Stimulated activated naive CD8-positive, alpha-beta T cell treated with anti-CD3 and anti-CD28 coated beads, Interleukin-15, Interleukin-2, amounts not matched to agents 100 U/mL and 50 U/mL, for 24 hours (primary cell): ENCODE results near the gene EHD4.

ENCODE experiments used
- ATAC-seq: fragments of 150-1000 bp; cut with Tn5 transposase; one replicate; pipeline ENCODE4 v1.10.0; 2021
- DNase-seq: peaks from one replicate; pipeline ENCODE4 v3.0.0; 2021

Gene EHD4

DNA sequence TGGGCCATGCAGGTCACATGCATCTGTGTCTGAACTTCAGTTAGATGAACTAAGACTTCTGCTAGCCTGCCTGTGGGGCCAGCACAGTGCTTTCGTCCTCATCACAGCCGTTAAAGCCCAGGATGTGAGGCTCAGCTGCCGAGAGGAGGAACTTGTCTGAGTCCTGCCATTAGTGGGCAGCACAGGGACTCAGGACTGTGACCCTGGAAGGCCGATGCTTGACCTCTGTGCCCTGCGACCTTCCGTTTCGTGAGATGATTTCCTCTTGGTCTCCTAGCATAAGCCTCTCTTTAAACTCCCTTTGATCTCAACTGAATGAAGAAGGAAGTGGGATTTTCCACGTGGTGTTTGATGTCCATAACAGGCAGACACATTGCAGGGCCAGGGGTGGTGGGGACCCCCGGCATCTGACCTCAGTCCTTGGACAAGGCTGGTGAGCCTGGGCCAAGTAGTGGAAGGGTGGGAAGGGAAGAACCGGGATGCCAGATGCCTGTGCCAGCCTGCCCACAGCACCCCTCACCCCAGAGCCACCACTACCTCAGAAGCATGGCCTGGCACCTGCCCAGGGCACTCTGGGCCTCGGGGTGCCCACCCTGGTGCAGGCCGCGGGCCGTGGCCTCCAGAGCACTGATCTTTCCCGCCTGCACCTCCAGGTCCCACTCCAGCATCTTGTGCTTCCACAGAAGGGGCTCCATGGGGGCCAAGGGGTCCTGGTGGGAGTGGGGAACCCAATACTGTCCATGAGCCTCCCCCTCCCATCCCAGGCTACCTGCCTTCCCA is 112.1 kb downstream of the EHD4 start:
- no peak for ATAC-seq

DNA sequence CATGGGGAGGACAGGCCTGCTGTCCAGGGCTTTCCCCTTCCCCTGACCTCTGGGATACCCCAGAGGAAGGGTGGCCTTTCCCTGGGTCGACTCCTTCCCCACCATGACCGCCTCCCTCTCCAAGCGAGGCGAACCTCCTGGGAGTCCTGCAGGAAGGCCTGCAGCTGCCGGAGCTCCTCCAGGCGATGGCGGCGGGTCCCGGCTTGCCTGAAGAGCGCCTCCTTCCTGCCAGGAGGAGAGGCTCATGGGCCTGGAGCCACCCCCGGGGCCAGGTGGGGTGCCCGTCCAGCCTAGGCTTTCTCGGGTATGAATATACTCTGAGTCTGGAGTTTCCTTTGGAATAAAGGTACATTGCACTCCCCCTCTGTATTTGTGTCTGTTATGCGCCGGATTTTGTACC is 113.6 kb downstream of the EHD4 start:
- ATAC-seq (no peak), DNase-seq (no peak)

More for the DNA sequence above, 112.1 kb downstream of the EHD4 start:
- no peak for DNase-seq

DNA sequence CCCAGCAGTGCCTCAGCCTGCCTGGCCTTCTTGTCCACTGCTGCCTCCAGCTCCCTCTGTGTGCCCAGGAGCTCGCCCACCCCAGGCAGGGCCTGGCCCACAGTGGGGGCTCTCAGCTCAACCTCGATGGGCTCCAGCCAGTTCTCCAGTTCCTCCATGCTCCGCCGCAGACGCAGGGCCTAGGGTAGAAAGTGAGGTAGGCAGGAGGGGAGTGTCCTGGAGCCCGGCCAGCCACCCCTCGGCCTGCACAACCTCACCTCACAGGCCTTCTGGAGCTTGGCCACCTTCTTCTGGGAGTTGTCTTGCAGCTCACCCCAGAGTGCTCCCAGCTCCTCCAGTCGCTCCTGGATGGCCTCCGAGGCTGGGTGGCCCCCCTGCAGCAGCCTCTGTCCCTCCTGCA is 115.0 kb downstream of the EHD4 start:
- ATAC-seq (no peak), DNase-seq (no peak)

DNA sequence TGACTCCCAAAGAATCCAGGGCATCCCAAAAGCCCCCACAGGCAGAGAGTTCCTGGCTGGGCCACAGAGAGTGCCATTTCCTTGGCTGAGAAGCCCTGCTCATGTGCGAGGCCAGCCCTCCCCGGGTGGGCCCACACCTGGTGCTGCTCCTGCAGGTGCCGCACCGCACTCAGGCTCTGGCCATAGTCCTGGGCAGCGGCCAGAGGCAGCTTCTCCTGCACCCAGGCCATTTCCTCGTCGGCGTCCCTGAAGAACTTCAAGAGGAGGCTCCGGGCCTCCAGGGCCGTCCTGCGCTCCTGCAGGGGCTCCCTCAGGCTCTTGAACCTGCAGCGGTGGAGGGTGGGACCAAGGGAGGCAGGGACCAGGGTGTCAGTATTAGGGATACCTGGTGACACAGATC is 115.6 kb downstream of the EHD4 start:
- DNase-seq (no peak), ATAC-seq (no peak)

DNA sequence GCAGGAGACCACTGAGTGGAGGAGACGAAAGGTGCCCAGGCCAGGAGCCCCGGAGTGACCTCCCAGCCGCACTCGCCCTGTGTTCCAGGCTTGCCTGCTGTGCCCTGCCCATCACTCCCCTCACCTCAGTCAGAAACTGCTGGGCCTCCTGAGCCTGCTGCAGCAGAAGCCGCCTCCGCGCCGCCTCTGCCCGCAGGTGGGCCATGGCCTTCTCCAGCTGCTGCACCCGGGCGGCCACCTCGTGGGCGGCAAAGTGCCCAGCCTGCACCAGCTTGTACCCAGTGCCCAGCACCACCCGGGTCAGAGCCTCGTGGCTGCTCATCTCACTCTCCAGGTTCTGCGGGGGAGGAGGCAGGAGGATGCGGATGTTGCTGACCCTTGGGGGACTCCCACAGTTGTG is 116.1 kb downstream of the EHD4 start:
- DNase-seq (no peak), ATAC-seq (no peak)

DNA sequence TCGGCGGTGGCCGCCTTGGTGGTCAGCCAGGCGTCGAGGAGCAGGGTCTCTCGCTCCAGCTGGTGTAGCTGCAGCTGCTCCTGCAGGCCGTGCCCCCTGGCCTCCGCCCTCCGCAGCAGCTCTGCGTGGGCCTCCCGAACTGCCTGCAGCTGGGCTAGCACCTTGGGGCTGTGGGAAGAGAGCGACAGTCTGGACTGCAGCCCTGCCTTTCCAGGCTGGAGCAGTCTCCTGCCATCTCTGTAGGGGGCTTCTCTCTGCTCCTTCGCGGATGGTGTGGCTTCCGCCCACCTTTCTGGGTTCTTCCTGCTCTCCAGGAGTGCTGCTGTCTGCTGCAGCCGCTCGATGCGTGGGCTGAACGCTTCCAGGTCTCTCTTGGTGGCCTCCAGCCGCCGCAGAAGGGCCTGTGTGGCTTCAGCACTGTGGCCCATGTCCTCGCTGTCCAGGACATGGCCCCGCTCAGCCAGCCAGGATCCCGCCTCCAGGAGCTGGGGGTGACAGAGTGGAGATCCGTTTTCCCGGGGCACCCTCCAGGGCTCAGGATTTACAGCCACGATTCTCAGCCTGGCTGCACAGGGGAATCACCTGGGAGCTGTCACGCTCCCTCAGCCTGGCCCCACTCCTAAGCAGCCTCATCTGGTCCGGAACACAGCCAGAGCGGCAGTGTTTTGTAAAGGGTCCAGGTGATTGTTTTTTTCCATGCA is 116.9 kb downstream of the EHD4 start:
- no peak for DNase-seq
- ATAC-seq, result no peak

DNA sequence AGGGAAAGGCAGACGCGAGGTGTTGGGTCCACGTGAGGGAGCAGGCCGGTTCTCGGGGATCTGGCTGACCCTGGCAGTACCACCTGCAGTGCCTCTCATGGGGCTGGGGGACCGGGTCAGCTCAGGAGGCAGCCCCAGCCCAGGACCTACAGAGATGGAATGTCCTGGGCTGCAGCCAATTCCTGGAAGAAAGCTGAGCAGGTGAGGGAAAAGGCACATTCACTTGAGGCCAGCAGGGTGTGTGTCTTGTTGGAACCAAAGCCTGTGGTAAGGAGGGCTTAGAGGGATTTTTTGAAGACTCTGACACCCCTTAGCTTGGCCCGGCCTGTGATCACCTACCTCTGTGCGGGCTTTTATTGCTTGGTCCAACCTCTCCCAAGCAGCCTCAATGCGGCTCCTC is 117.9 kb downstream of the EHD4 start:
- DNase-seq, result no peak
- ATAC-seq, result no peak

DNA sequence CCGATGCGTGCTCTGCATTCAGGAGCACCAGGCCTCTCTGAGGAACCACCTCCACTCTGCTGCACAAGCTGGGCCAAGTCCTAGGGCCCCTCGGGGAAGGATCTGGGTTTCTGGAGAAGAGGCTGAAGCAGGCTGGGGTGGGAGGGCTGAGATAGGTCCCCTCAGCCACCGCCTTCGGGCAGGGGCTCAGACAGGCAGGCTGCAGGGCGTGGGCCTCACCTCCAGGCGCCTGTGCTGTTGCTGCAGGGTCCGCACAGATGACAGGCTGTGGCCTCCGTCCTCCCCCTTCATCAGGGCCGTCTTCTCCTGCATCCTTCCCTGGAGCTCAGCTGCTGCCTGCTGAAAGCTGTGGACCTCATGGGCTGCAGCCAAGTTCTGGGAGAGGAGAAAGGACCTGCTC is 118.5 kb downstream of the EHD4 start:
- ATAC-seq, result no peak
- no peak for DNase-seq

DNA sequence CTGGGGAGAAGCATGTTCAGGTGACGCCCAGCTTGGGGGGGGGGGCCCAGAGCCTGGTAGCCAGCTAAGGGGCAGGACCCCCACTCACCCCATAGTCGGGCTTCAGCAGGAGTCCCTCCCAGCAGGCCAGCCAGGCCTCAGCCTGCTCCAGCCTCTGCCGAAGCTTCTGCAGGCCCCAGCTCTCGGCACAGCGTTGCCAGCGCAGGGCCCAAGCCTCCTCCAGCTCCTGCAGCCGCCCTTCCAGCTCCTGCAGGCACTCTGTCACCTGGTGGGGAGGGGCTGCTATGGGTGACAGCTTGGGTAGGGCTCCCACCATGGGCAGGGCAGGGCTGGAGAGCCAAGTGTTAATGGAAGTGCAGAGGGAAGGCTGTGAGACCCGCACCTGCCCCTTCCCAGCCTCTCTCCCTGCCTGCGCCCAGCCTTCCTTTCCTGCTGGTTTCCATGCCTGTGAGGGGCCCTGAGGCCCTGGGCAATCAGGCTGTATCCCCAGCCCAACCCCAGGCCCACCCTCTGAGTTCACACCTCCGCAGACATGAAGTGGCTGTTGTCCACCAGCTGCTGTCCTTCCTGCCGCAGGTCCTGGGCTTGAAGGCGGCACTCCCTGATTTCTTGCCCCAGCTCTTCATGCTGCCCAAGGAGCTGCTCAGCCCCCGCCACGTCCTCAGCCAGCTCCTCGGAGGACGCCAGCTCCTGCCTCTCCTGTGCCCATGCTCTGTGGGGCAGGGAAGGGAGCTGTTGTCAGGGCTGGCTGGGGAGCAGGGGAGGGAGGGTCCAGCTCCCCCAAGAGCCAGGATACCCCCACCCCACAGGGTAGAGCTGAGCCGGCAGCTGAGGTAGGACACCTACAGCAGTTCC is 119.4 kb downstream of the EHD4 start:
- ATAC-seq (no peak), DNase-seq (no peak)

DNA sequence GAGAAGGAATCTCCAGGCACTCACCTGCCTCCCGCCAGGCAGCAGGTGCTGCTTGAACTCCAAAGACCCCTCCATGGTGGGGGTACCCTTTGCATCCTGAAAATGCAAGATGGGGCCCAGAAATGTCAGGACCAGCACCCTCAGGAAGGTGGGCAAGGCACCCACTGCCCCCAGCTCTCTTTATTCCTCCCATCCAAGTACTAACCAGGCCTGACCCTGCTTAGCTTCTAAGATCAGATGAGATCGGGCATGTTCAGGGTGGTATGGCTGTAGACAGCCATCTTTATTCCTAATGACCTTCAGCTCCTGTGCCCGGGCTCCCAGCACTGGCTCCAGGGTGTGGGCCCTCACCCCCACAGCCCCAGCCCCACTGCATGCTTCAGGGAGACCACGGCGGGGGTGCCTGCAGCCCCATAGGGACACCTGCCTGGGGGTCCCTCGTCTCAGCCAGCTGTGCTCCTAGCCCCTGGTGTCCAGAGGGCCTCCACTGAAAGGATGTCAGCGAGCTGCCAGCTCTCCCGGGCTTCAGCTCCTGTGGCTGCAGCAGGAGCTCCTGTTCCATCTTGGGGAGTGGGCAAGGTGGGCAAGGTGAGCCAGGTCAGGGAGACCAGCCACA is 120.5 kb downstream of the EHD4 start:
- no peak for DNase-seq
- no peak for ATAC-seq

DNA sequence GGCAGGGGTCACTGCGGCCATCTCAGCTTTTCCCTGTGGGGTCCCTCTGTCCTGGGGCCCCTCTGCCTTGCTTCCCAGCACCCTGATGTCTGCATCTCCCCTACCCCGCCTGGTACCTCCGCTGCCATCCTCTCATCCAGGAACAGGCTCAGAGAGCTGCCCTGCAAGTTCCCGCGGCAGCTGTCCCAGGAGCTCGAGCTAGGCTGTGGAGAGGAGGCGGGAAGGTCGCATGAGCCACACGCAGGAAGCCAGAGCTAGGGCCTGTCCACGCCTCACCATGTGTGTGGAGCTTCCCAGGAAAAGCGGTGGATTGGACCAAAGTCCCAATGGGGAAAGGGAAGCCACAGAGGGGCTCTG is 121.2 kb downstream of the EHD4 start:
- no peak for ATAC-seq
- DNase-seq, result no peak

DNA sequence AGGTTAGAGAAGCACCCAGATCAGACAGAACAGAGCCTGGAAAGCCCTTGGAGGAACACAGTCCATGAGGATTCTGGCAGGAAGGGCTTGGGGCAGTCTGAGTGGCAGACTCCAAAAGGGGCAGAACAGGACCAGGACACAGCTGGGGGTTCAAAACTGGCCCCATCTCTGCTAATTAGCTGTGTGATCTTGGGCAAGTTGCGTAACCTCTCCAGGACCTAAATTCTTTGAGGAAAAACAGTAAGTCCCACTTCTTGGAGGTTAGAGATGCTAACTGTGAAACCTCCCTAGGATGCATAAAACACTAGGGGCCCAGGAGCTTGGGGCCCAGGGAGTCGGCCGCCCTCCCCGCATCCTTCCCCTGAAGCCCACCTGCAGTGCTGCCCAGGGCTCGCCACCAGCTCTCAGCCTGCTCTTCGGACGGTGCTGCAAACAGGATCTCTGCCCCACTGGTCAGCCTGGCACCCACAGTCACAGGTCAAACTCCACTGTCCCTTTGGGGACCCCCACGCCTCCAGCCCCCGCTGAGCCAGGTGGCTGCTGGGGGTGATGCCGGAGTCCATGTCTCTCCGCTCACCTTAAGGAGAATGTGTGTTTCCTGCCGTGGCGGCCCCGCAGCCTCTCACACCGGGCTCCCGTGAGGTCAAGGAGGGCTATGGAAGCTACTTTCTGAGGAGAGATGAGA is 121.7 kb downstream of the EHD4 start:
- DNase-seq (no peak), ATAC-seq (no peak)

DNA sequence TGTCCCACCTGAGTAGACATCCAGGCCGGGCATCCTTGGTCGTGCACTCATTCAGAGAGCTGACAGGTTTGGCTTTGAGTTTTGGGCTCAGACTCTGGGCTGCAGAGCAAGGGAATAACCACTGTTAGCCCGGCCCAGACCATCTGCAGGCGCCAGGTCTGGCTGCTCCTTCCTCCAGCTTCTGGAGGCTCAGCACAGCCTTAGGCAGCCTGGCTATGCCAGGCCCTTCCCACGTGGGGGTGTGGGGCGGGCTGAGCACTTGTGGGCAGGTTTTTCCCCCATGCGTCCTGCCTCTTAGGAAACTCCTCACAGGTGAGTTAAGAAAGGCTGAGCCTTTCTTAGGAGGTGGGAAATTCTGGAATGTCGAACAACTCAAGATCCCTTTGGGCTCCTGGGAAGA is 122.5 kb downstream of the EHD4 start:
- DNase-seq (no peak), ATAC-seq (no peak)

DNA sequence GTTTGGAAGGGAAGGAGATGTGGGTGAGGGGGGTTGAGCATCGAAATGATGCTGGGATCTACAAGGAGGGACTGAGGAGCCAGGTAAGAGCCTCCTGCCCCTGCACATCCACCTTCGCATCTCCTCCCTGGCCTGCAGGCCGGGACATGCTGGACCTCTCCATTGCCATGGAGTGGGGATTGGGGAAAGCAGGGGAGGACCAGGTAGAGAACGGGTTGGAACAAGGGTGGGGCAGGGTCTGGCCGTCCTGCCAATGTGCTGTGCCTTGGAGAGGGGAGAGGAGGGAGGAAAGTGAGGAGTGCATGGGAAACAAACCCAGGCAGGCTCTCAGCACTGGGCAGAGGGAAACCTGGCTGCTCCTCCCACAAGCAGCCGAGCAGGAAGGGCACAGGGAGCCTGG is 123.2 kb downstream of the EHD4 start:
- no peak for DNase-seq
- ATAC-seq, result no peak

DNA sequence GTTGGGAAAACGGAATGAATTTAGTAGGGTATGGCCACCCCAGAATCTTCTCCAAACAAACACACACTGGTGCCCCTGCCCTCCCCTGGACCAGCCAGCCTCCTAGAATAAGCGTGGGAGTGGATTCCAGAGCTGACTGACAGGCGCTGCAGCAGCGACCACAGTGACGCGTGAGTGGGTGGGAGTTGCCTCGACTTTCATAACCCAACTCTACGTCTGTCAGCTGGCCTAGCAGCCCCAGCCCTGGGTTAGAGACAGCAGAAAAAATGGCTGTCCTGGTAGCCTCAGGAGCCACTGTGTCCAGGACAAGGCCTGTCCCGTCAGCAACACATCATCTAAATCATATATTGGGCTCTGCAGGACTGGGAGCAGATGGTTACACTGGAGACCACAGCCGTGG is 123.7 kb downstream of the EHD4 start:
- ATAC-seq (peak; percentile 63), DNase-seq (peak; percentile 42)

DNA sequence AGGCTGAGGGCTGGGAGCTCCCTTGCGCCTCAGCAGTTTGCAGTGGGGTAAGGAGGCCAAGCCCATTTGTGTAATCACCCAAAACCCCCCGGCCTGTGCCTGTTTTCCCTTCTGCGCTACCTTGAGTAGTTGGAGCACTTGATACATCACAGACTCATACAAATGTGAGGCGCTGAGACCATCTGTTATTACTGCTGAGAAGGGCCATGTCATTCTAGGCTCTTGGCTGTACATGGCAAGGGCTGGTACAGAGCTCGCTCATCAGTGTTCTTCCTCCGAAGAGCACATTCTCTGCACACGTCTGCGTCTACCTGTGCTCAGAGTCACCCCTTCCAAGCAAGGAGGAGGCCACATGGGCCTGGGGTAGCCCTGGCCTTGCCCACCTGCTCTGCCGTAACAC is 124.4 kb downstream of the EHD4 start:
- no peak for DNase-seq
- no peak for ATAC-seq

DNA sequence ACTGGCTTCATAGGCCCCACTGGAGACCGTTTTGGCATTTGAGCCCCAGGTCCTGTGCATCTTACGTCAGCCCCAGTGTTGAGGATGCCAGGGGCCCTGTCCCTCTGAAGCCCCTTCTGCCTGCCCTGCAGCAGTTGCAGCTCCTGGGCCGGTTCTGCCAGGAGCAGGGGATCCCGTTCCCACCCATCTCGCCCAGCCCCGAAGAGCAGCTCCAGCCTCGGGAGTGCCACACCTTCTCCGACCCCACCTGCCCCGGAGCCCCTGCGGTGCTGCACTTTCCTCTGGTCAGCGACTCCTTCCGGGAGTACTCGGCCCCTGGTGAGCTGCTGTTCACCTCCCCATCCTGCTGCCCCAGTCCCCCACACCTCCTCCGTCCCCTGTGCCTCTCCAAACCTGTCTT is 125.2 kb downstream of the EHD4 start:
- DNase-seq (no peak), ATAC-seq (no peak)
